ENCODE results near the gene PEMT.
A peak's percentile ranks its signal among the peaks of the same experiment; 100 is the strongest.

The PEMT gene

DNA sequence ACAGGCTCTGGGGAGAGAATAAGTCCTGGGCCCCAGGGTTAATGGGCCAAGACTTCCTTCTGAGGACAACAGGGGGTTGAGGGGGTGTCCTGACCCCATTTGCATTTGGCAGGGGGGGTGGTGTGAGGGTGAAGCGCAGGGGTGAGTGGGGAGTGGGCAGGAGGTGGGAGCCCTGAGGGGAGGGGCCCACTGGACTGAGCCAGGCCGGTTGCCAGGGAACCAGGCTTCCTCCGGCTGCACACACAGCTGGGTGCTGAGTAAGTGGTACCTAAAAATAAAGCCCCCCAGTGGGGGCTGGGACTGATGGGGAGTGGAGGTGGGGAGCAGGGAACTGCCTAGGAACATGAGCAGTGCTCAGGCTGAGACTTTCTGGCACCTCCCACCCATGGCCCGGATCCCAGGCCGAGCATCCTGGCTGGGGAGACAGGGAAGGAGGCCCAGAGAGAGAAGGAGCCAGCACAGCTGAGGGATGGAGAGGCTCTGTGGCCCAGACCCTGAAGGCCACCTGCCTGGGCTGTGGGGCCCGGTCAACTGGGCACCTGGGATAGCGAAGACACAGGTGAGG is 87.9 kb downstream of the PEMT start:
- H3K27ac ChIP-seq: no peak overlapping the region
- no peak for TF ChIP-seq ZFX (IDR thresholded peaks at IDR 0.05; ENCODE audit: borderline replicate concordance)
- TF ChIP-seq, protein P1, sequence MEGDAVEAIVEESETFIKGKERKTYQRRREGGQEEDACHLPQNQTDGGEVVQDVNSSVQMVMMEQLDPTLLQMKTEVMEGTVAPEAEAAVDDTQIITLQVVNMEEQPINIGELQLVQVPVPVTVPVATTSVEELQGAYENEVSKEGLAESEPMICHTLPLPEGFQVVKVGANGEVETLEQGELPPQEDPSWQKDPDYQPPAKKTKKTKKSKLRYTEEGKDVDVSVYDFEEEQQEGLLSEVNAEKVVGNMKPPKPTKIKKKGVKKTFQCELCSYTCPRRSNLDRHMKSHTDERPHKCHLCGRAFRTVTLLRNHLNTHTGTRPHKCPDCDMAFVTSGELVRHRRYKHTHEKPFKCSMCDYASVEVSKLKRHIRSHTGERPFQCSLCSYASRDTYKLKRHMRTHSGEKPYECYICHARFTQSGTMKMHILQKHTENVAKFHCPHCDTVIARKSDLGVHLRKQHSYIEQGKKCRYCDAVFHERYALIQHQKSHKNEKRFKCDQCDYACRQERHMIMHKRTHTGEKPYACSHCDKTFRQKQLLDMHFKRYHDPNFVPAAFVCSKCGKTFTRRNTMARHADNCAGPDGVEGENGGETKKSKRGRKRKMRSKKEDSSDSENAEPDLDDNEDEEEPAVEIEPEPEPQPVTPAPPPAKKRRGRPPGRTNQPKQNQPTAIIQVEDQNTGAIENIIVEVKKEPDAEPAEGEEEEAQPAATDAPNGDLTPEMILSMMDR (IDR thresholded peaks at IDR 0.05): no peak

- H3K27ac ChIP-seq: no peak overlapping the region
- TF ChIP-seq, protein P1 (IDR thresholded peaks at IDR 0.05): no peak
Measured at GRCh38 chr17:17502741-17503565, 88.6 kb downstream of the PEMT start.

DNA sequence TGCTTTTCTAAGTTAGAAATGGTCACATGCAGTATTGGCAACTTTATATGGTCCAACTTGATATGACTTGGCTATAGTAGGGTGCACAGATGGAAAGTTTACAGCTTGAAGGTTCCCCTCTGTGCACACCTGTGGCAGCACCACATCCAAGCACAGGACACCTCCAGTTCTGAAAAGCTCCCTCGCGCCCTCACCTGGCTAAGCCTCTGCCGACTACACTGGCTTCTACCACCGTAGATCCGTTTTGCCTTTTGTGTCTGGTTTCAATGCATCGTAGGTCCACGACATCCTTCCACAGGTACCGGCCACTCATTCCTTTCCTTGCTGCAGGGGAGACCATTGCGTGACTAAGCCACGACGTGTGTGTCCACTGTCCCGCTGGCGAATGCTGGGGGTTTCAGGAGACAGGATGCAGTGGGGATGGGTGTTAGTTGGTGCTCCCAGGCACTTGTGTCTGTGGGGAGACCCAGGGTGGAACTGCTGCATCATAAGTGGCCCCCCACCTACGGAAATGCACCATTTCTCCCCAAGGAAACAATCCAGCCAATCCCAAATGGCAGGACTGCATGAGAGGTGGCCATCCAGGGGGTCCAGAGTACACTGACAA is 90.4 kb downstream of the PEMT start:
- TF ChIP-seq, protein P1 (IDR thresholded peaks at IDR 0.05): peak; percentile 61
- TF ChIP-seq ZFX (IDR thresholded peaks at IDR 0.05; ENCODE audit: borderline replicate concordance): no peak
- H3K27ac ChIP-seq: no peak overlapping the region

DNA sequence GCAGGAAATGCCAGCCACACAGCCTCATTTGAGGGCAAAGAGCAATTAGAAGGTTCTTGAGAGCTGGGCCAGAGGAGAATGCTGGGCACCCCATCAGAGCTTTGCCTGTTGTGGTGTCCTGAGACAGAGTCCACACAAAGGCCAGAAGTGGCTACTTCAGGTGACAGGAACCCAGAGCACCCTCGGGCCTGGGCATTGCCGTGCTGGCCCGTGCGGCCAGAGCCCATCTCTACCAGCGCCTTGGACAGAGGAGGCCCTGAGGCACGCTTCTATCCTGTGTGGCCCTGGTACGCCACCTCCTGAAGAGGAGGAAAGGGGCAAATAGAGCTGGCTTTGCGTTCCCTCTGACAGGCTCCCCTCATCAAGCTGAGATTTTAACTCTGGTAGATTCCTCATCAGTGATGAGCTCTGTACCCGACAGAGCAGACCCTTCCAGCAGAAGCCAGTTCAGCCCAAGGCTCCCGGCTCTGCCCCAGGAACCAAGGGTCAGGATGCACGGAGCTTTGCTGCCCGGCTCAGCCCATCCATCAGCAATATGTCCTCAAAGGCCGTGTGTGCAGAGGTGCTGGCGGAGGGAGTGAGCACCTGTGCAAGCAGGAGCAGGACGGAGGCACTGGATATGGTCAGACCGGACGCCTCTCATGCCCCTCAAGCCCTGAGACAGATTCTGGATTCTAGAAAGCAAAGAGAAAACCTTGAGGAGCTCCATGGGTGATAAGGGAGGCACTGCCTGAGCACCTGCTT is 91.9 kb downstream of the PEMT start:
- TF ChIP-seq ZFX (IDR thresholded peaks at IDR 0.05; ENCODE audit: borderline replicate concordance): no peak
- TF ChIP-seq, protein P1 (IDR thresholded peaks at IDR 0.05): no peak
- H3K27ac ChIP-seq: no peak overlapping the region

- no peak overlapping the region for H3K27ac ChIP-seq
- no peak for TF ChIP-seq ZFX (IDR thresholded peaks at IDR 0.05; ENCODE audit: borderline replicate concordance)
- TF ChIP-seq, protein P1 (IDR thresholded peaks at IDR 0.05): no peak
Measured at GRCh38 chr17:17498606-17499301, 92.8 kb downstream of the PEMT start.

GRCh38 chr17:17497845-17498520 is 93.5 kb downstream of the PEMT start:
- H3K27ac ChIP-seq: no peak overlapping the region
- no peak for TF ChIP-seq ZFX (IDR thresholded peaks at IDR 0.05; ENCODE audit: borderline replicate concordance)
- TF ChIP-seq, protein P1 (IDR thresholded peaks at IDR 0.05): no peak
